ENCODE measurements around the gene MYO3B.

Gene MYO3B

DNA sequence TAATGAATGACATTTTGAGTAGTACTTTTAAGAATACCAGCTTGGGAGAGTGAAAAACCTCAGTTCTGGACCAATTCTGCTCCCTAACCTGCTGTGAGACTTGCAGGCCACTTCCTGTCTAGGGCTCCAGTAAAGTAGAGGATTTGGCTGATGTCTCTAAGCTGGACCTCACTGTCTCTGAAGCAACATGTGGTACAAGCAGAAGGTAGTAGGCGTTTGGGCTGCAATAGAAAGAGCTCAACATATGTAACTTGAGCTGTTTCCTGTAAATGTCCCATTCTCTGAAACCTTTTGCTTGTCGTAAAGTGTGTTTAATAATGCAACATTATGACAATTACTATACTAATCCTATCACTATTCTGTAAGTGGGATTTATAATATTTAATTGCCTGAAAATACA, 213.1 kb downstream of the MYO3B start:
- no peak for DNase-seq
- no peak overlapping the region for H3K27ac ChIP-seq (ENCODE audit: low read length)
- no peaks in the 10 kb centered on the region for H3K4me1 ChIP-seq (ENCODE audit: low read length)
- no peaks in the 10 kb centered on the region for H3K27me3 ChIP-seq (replicated peaks; ENCODE audit: insufficient read depth, low read length)
- no peaks in the 10 kb centered on the region for H3F3A ChIP-seq (ENCODE audit: insufficient read depth, low read length)
- no peaks in the 10 kb centered on the region for H4K20me1 ChIP-seq (ENCODE audit: insufficient read depth, low read length)
- no peaks in the 10 kb centered on the region for H3K9me2 ChIP-seq (replicated peaks; ENCODE audit: insufficient read depth, low read length)
- no peaks in the 10 kb centered on the region for H3K9me3 ChIP-seq (replicated peaks; ENCODE audit: insufficient read depth, low read length)
- no peaks in the 10 kb centered on the region for H3K36me3 ChIP-seq (replicated peaks; ENCODE audit: insufficient read depth, low read length)
- TF ChIP-seq EZH2phosphoT487 (IDR thresholded peaks at IDR 0.05; ENCODE audit: low read length) (no peak), EZH2 (optimal IDR thresholded peaks at IDR 0.05; ENCODE audit: low read depth, low read length) (no peak)
- TF ChIP-seq, protein P1, sequence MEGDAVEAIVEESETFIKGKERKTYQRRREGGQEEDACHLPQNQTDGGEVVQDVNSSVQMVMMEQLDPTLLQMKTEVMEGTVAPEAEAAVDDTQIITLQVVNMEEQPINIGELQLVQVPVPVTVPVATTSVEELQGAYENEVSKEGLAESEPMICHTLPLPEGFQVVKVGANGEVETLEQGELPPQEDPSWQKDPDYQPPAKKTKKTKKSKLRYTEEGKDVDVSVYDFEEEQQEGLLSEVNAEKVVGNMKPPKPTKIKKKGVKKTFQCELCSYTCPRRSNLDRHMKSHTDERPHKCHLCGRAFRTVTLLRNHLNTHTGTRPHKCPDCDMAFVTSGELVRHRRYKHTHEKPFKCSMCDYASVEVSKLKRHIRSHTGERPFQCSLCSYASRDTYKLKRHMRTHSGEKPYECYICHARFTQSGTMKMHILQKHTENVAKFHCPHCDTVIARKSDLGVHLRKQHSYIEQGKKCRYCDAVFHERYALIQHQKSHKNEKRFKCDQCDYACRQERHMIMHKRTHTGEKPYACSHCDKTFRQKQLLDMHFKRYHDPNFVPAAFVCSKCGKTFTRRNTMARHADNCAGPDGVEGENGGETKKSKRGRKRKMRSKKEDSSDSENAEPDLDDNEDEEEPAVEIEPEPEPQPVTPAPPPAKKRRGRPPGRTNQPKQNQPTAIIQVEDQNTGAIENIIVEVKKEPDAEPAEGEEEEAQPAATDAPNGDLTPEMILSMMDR (IDR thresholded peaks at IDR 0.05; ENCODE audit: low read length): no peak
- no peak overlapping the region for H3K4me2 ChIP-seq (ENCODE audit: low read depth, low read length)
- no peaks in the 10 kb centered on the region for H3K79me2 ChIP-seq (ENCODE audit: low read length)
- no peak overlapping the region for H3K4me3 ChIP-seq (ENCODE audit: low read length)
- H2AFZ ChIP-seq (ENCODE audit: low read length): no peak overlapping the region
- H3K9ac ChIP-seq (ENCODE audit: low read length): no peak overlapping the region

DNA sequence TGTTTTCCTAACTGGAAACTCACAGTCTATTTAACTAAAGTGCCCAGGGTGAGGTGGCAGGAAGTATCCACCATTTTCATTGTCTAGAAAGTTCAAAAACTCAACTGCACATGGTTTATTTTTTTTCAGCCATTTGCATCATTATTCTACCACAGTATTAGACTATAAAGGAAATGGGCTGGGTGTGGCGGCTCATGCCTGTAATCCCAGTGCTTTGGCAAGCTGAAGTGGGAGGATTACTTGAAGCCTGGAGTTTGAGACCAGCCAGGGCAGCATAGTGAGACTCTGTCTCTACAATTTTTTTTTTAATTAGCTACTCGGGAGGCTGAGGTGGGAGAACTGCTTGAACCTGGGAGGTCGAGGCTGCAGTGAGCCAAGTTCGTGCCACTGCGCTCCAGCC, 213.8 kb downstream of the MYO3B start:
- H3K9me2 ChIP-seq (replicated peaks; ENCODE audit: insufficient read depth, low read length): no peaks in the 10 kb centered on the region
- TF ChIP-seq, protein P1 (IDR thresholded peaks at IDR 0.05; ENCODE audit: low read length): no peak
- no peak for DNase-seq
- peaks cover 7% of the 10 kb centered on the region for H3K4me1 ChIP-seq (ENCODE audit: low read length)
- H3K27ac ChIP-seq (ENCODE audit: low read length): no peak overlapping the region
- no peak overlapping the region for H2AFZ ChIP-seq (ENCODE audit: low read length)
- no peaks in the 10 kb centered on the region for H3F3A ChIP-seq (ENCODE audit: insufficient read depth, low read length)
- no peaks in the 10 kb centered on the region for H3K36me3 ChIP-seq (replicated peaks; ENCODE audit: insufficient read depth, low read length)
- H3K4me3 ChIP-seq (ENCODE audit: low read length): no peak overlapping the region
- no peaks in the 10 kb centered on the region for H3K79me2 ChIP-seq (ENCODE audit: low read length)
- no peaks in the 10 kb centered on the region for H3K27me3 ChIP-seq (replicated peaks; ENCODE audit: insufficient read depth, low read length)
- H3K9me3 ChIP-seq (replicated peaks; ENCODE audit: insufficient read depth, low read length): no peaks in the 10 kb centered on the region
- H4K20me1 ChIP-seq (ENCODE audit: insufficient read depth, low read length): no peaks in the 10 kb centered on the region
- no peak overlapping the region for H3K9ac ChIP-seq (ENCODE audit: low read length)
- H3K4me2 ChIP-seq (ENCODE audit: low read depth, low read length): no peak overlapping the region

DNA sequence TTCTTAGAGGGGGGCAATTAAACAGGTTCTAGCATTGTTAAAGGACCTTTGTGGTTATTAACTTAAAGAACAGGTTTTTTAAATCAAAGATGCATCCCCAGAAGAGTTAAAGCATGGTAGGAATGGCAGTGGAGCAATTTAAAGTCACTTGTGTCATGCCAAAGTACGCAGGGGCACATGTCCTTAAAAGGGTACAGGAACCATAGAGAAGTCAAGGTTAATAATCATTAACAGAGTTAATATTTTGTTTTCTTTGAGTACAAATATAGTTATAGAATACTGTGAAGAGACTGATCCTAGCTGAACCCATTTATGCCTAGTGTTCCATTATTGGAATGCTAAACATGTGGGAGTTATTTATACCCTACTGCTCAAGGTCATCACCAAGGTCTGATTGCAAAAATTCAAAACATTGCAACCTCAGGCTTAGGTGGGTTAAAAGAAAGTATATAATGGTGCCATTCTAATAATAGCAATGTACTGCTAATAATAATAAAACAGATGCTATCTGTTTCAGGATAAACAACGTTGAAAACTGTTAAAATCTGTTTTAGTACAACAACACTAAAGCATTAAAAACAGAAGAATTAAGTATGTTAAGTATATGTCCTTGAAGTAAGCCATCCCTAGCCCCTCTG, 216.0 kb downstream of the MYO3B start:
- TF ChIP-seq, protein P1 (IDR thresholded peaks at IDR 0.05; ENCODE audit: low read length): no peak
- no peak for TF ChIP-seq EZH2 (optimal IDR thresholded peaks at IDR 0.05; ENCODE audit: low read depth, low read length)
- TF ChIP-seq EZH2phosphoT487 (IDR thresholded peaks at IDR 0.05; ENCODE audit: low read length): no peak
- Histone ChIP-seq H4K20me1 (ENCODE audit: insufficient read depth, low read length) (no peaks in the 10 kb centered on the region), H3K4me3 (ENCODE audit: low read length) (no peak overlapping the region), H3K4me2 (ENCODE audit: low read depth, low read length) (no peak overlapping the region), H3K9ac (ENCODE audit: low read length) (no peak overlapping the region), H3K79me2 (ENCODE audit: low read length) (no peaks in the 10 kb centered on the region), H2AFZ (ENCODE audit: low read length) (no peak overlapping the region), H3K9me3 (replicated peaks; ENCODE audit: insufficient read depth, low read length) (no peaks in the 10 kb centered on the region), H3K4me1 (ENCODE audit: low read length) (peaks cover 13% of the 10 kb centered on the region), H3K27ac (ENCODE audit: low read length) (no peak overlapping the region), H3K9me2 (replicated peaks; ENCODE audit: insufficient read depth, low read length) (no peaks in the 10 kb centered on the region), H3F3A (ENCODE audit: insufficient read depth, low read length) (no peaks in the 10 kb centered on the region), H3K27me3 (replicated peaks; ENCODE audit: insufficient read depth, low read length) (no peaks in the 10 kb centered on the region), H3K36me3 (replicated peaks; ENCODE audit: insufficient read depth, low read length) (no peaks in the 10 kb centered on the region)
- DNase-seq: no peak
